NOMO-1 (cell line): Measurements from ENCODE around the gene PKN1.
"Not testable (repeated sequence)": the region's sequence is repeated elsewhere in the genome, so short reads cannot be mapped to it uniquely, and the experiment has no call there.

Experiments used
- DNase-seq, 2 experiments: peaks; one replicate each; lab custom pipeline; 2025; ENCODE audit not compliant: unreplicated experiment in 2 of 2; lab: John Stamatoyannopoulos, UW

PKN1 gene

DNA sequence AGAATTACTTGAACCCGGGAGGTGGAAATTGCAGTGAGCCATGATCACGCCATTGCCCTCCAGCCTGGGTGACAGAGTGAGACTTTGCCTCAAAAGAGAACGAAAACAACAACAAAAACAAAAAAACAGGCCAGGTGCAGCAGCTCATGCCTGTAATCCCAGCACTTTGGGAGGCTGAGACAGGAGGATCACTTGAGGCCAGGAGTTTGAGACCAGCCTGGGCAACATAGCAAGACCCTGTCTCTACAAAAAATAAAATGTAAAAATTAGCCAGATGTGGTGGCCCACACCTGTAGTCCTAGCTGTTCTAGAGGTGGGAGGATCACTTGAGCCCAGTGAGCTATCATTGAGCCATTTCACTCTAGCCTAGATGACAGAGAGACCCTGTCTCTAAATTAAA lies 19.2 kb downstream of the PKN1 start:
- DNase-seq = not testable (repeated sequence)

DNA sequence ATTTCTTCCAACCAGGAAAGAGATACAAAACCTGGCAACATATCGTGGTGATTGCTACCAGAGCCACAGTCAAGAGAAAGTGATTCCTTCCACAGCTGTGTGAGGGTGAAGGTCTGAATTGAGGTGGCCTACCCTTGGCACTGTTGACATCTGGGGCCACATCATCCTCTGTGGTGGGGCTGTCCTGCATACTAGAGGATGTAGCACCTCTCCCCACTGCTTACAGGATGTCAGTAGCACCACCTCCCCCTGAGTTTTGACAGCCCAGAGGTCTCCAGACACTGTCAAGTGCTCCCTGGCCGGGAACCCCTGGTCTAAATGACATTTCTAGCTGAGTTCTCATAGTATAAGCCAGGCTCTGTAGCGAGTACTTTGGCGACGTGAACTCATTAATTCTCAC lies 26.6 kb downstream of the PKN1 start:
- no peak for DNase-seq

GRCh38 chr19:14460935-14461334 lies 27.8 kb downstream of the PKN1 start:
- DNase-seq = no peak

DNA sequence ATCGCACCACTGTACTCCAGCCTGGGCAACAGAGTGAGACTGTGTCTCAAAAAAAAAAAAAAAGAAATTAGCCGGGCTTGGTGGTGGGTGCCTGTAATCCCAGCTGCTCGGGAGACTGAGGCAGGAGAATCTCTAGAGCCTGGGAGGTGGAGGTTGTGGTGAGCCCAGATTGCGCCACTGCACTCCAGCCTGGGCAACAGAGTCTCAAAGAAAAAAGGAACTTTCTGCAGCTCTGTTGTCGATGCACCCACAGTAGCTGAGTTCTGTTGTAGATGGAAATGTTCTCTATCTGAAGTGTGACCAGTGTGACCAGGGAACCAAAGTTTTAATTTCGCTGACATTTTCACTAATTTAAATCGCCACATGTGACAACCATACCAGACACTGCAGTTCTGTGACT lies 29.3 kb downstream of the PKN1 start:
- DNase-seq = not testable (repeated sequence)

DNA sequence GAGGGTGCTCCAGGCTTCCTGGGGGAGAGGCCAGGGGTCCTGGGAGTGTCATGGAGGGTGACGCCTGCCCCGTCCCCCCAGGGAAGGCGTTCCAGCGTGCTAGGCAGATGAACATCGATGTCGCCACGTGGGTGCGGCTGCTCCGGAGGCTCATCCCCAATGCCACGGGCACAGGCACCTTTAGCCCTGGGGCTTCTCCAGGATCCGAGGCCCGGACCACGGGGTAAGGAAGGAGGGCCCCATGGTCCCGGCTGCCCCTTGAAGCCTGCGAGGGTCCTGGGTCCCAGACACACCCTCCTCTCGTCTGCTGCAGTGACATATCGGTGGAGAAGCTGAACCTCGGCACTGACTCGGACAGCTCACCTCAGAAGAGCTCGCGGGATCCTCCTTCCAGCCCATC lies 30.6 kb downstream of the PKN1 start:
- no peak for DNase-seq

GRCh38 chr19:14467391-14467790 lies 34.3 kb downstream of the PKN1 start:
- no peak for DNase-seq

DNA sequence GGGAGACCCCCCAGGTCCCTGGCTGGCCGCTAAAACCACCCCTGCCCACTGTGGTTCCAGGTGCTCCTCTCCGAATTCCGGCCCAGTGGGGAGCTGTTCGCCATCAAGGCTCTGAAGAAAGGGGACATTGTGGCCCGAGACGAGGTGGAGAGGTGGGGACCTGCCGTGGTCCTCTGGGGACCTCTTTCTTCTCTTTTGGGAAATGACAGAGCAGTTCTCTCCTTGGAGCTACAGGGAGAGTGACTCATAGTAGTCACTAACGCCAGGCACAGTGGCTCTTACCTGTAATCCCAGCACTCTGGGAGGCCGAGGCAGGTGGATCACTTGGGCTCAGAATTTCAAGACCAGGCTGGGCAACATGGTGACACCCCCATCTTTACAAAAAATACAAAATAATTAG lies 34.7 kb downstream of the PKN1 start:
- no peak for DNase-seq

DNA sequence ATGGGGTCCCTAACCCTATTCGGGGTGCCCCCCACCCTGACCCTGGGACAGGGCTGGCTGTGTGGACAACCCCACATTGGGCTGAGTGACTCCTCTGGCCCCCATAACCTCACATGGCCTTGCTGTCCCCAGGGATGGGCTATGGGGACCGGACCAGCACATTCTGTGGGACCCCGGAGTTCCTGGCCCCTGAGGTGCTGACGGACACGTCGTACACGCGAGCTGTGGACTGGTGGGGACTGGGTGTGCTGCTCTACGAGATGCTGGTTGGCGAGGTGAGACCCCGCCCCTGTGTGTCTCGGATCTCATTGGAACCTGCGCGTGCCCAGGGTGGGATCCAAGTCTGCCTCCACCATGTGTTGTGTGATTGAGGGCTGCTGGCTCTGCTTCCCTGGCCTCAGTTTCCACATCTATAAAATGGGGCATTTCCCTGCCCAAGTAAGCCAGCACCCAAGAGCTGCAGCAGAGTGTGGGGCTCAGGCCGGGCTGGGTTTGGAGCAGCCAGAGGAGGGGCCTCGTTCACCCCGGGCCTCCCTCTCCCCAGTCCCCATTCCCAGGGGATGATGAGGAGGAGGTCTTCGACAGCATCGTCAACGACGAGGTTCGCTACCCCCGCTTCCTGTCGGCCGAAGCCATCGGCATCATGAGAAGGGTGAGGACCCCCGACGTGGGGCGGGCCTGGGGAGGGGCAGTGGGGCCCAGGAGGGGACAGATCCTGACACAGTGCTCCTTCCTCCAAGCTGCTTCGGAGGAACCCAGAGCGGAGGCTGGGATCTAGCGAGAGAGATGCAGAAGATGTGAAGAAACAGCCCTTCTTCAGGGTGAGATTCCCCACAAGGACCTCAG lies 37.1 kb downstream of the PKN1 start:
- no peak for DNase-seq

GRCh38 chr19:14471436-14472187 lies 38.5 kb downstream of the PKN1 start:
- DNase-seq = no peak

- peak; percentile 21 to 47 for DNase-seq
These were observed 39.3 kb downstream of the PKN1 start for GRCh38 chr19:14472202-14472938.

- DNase-seq = no peak
These were observed 40.2 kb downstream of the PKN1 start for GRCh38 chr19:14473073-14473977.

- no peak for DNase-seq
These were observed 41.0 kb downstream of the PKN1 start for GRCh38 chr19:14473978-14474578.

DNA sequence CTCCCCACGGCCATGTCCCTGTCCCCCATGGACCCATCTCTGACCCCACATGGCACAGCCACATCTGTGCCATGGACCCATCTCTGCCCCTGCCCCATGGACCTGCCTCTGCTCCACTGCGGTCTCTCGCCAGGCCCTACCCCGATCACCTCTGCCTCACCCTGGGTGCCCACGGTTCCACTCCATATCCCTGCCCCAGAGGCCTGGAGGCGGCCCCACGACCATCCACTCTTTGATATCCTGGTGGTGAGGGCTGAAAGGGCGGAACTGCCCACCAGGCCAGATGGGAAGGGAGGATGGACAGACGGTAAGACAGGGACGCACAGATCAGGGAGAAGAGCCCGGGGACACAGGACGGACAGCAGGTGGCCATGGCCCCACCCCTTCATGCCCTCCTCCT lies 41.7 kb downstream of the PKN1 start:
- no peak for DNase-seq

DNA sequence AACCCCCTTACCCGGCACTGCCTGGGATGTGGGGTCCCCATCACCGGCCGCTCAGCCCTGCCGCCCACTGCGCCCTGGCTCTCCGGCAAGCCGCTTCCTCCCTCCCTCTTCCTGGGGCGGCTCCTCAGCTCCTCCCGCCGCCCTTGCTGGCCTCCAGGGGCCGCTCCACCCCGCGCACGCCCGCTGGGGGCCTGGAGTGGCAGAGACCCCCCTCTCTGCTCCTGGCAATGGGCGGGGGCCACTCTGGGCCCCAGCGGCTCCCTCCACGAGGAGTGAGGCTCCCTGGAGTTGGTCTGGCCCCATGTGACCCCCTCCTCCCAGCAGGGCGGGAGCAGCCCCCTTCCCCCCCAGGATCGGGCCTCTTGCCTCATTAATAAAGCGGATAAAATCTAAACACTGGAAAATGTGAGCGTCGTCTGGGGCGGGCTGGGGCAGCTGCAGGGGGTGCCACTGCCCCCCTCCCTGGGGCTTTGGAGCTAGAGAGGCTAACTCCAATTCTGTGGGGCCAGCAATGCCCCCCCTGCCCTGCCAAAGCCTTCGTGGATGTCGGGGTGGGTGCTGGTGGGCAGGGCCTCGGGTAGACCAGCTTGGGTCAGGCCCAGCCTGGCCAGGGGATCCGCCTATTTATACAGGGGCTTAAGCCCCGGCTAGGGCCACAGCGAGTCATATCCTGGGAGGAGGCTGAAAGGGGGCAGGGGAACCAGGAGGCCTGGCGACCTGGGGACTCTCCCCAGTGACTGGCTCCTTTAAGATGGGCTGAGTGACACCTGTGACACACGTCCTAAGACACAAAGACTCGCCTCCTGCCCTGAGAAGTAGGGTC lies 42.4 kb downstream of the PKN1 start, which contains the start of gene PTGER1:
Gene PTGER1, minus strand, starts transcription at position 104 of the 823 bp plus-strand sequence. CDS start 1,034 bp downstream, outside the sequence.
- DNase-seq = peak; percentile 16 to 32

DNA sequence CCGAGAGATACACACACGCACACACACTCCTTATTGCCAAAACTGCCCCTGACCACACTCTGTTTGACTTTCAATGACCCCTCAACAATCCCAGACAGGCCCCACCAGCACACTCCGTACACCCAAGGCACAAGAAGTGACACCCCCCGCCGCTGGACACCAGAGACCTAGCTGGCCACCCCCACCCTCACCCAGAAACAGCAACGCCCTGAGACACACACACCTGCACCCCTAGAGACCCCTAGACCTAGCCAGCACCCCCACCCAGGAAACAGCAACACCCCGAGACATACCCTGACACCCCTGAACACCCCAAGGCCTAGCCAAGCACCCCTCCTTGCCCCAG lies 43.2 kb downstream of the PKN1 start:
- DNase-seq = no peak

DNA sequence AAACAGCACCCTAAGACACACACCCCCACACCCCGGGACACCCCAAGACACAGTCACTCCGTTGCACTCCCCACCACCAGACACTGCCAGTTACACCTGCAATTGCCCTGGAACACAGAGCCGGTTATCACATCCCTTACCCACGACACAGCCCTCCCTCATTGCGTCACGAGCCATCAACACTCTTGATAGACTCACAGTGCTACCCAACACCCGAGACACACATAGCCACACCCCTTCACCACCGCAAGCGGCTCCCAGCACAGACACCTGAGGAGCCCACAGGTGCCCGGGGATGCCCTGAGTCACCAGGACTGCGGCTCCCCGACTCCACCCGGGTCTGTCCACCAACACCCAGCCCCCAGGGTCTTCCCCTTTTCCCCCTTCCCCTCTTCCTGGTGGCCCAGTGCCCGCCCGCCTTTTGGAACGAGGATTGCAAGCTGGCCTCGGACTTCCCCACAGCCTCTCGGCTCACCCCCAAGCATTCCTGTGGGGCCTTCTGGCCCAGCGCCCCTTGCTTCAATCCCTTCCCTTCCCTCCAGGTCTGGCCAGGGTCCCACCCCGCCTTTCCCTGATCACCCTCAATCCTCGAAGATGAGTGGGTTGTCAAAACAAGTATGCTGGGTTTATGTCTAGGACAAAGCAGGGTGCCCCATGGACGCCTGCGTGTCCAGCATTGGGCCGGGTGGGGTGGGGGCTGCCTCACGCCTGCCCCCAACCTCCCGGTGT lies 43.7 kb downstream of the PKN1 start:
- peak; percentile 51 to 67 for DNase-seq

DNA sequence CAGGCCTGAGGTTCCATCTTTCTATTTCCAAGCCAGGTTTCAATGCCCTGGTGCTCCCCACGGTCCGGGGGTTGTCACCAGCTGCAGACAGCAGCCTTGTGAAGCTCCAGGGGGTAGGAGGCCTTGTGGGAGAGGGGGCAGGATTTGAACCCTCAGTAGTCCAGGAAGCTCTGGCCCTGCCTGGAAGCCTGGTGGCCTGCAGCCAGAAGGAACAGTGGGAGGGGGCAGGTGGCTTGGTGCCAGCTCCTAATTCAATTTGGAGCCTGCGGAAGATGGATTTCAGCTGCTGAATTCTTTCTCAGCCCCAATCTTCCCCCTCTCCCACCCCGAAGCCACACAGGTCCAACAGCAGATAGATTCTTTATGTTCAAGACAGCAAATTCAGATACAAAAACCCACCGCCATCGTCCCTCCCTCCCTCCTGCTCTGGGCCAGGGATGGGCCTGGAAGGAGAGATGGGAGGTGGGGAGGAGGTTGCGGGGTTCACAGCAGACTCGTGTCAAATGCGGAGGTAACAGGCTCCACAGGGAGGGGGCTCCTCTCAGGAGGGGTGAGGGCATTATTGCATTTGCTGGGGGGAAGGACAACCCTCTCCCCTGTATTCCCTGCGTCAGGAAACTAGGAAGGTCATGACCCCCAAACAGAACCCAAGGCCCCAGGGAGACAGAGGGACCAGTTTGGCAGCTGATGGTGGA lies 44.5 kb downstream of the PKN1 start:
- no peak for DNase-seq

DNA sequence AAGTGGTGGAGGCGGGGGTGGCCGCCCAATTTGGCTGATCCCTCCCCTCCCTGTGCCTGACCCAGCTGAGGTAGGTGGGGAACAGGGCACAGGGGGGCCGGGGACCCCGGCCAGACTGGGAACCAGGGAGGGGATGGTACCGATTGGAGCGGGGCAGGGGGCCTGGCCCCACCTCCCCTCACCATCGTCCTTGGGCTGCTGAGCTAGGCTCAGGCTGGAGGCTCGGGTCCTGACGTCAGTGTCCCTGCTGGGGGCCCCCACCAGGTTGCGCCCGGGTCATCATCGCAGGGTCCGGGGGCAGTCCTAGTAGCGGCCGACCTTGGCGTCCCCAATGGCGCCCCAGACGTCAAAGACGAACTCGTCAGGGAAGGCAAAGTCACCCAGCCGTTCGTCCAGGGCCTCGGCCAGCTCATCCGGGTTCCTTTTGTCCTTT lies 45.0 kb downstream of the PKN1 start:
- DNase-seq = no peak
